K562 (cell line): ENCODE measurements around the gene ABCC6. TPM values are rescaled to one million over a fixed set of nuclear protein-coding genes. Genes with fewer than 3 reads are reported as not detected.
"Not testable (repeated sequence)": the region's sequence is repeated elsewhere in the genome, so short reads cannot be mapped to it uniquely, and the experiment has no call there.

Experiments
- ATAC-seq: fragments of 200-7000 bp; cut with Tn5 transposase; 3 replicates; pipeline ENCODE4 v1.9.1; 2020; ENCODE audit warnings: moderate library complexity
- BruUV-seq: library from RNA; stranded (reverse); fragments of 400-500 nt; replicated peaks from 2 replicates; lab custom pipeline; 2021; lab: Mats Ljungman, UMichigan
- CTCF ChIA-PET: fragments of 300-600 bp; formaldehyde crosslinking; extraction: SDS; loops from one replicate; lab custom pipeline; 2021; ENCODE audit warnings: low intra/inter-chr PET ratio; lab: Yijun Ruan, JAX
- POLR2A ChIA-PET: fragments of 300-600, 350-650 bp; sonication (Branson Sonifier 250); formaldehyde crosslinking; extraction: SDS; loops from one replicate; lab custom pipeline; 2021; ENCODE audit warnings: antibody characterized with exemption, inconsistent platforms; lab: Yijun Ruan, JAX
- DNase-seq, 4 experiments: peaks; one replicate each; pipeline versions ENCODE4 v3.0.0 to v3.0.0-alpha.2; 2011 to 2018; ENCODE audit warnings: low spot score in 3 of 4, mixed read lengths in 3 of 4; ENCODE audit errors: extremely low read depth in 1 of 4
- FAIRE-seq: peaks from 2 replicates; lab custom pipeline; 2011; peaks lifted over from hg19 to GRCh38; lab: Jason Lieb, UNC
- H2AFZ ChIP-seq: 2 replicates; pipeline ENCODE4 v1.6.0; 2011; ENCODE audit warnings: low read depth, low read length, control low read depth, inconsistent platforms
- H3K27ac ChIP-seq: fragments of 200-600 bp; 3 replicates; pipeline ENCODE4 v1.8.0; 2011; ENCODE audit warnings: low read depth, mild to moderate bottlenecking, control low read depth, inconsistent platforms, low read length, moderate library complexity, mixed read lengths; ENCODE audit errors: extremely low read depth
- H3K27me3 ChIP-seq, 2 experiments: fragments of 300-600 bp in 1 of 2; 2 replicates in 1 of 2; 3 replicates in 1 of 2; pipeline versions ENCODE4 v1.6.0 to v1.8.0; 2011; ENCODE audit warnings: inconsistent platforms in 2 of 2, low read length in 2 of 2, mild to moderate bottlenecking in 1 of 2, mixed read lengths in 1 of 2, moderate library complexity in 1 of 2; ENCODE audit not compliant: control insufficient read depth in 2 of 2, insufficient read depth in 2 of 2
- H3K36me3 ChIP-seq: fragments of 300-600 bp; 3 replicates; pipeline ENCODE4 v1.8.0; 2011; ENCODE audit warnings: mild to moderate bottlenecking, low read length, inconsistent platforms; ENCODE audit not compliant: control insufficient read depth, insufficient read depth
- H3K4me1 ChIP-seq, 2 experiments: fragments of 200-600 bp in 1 of 2; replicated peaks in 1 of 2; 2 replicates in 1 of 2; 3 replicates in 1 of 2; pipeline versions ENCODE4 v1.5.1 to v1.8.0; 2011; ENCODE audit warnings: inconsistent platforms in 2 of 2, low read length in 2 of 2, mild to moderate bottlenecking in 1 of 2, mixed read lengths in 1 of 2, moderate library complexity in 1 of 2; ENCODE audit not compliant: control insufficient read depth in 2 of 2, insufficient read depth in 2 of 2
- H3K4me2 ChIP-seq: 2 replicates; pipeline ENCODE4 v1.6.1; 2011; ENCODE audit warnings: low read length, control low read depth, inconsistent platforms, mixed read lengths; ENCODE audit not compliant: insufficient read depth
- H3K4me3 ChIP-seq: fragments of 200-600 bp; sonication (generic), shearing (Covaris generic); 2 replicates; pipeline ENCODE4 v1.5.1; 2016; ENCODE audit warnings: control low read depth, inconsistent platforms
- H3K79me2 ChIP-seq: fragments of 200-600 bp; 3 replicates; pipeline ENCODE4 v1.8.0; 2011; ENCODE audit warnings: low read length, inconsistent platforms; ENCODE audit not compliant: control insufficient read depth, insufficient read depth
- H3K9ac ChIP-seq, 2 experiments: 2 replicates each; pipeline versions ENCODE4 v1.6.0 to v1.6.1; 2011; ENCODE audit warnings: low read depth in 2 of 2, low read length in 2 of 2, control low read depth in 1 of 2, inconsistent platforms in 1 of 2, mild to moderate bottlenecking in 1 of 2, mixed read lengths in 1 of 2; ENCODE audit not compliant: insufficient read depth in 1 of 2
- H3K9me1 ChIP-seq: one replicate; pipeline ENCODE4 v1.6.0; 2011; ENCODE audit warnings: inconsistent platforms, mild to moderate bottlenecking, low read length, moderate library complexity; ENCODE audit not compliant: control insufficient read depth, insufficient read depth
- H3K9me3 ChIP-seq: replicated peaks from 2 replicates; pipeline ENCODE4 v1.5.1; 2011; ENCODE audit warnings: low read depth, low read length, inconsistent platforms; ENCODE audit not compliant: control insufficient read depth, insufficient read depth
- H4K20me1 ChIP-seq: replicated peaks from 2 replicates; pipeline ENCODE4 v1.6.1; 2011; ENCODE audit warnings: low read length, inconsistent platforms, mixed read lengths; ENCODE audit not compliant: control insufficient read depth, insufficient read depth
- HDAC1 ChIP-seq, 2 experiments: fragments of 450-650 bp; IDR thresholded peaks; 2 replicates each; pipeline ENCODE4 v1.6.1; 2016 to 2017; ENCODE audit warnings: inconsistent platforms in 1 of 2, mild to moderate bottlenecking in 1 of 2, moderate library complexity in 1 of 2
- HLTF ChIP-seq: fragments of 450-650 bp; IDR thresholded peaks from 2 replicates; pipeline ENCODE4 v1.6.1; 2016
- OTX1 ChIP-seq: fragments of 450-650 bp; formaldehyde crosslinking; IDR thresholded peaks from 2 replicates; pipeline ENCODE4 v1.4.0; 2022; ENCODE audit warnings: mild to moderate bottlenecking
- RBM22 ChIP-seq: fragments of 200-400 bp; formaldehyde crosslinking; IDR thresholded peaks from 2 replicates; pipeline ENCODE4 v1.6.1; 2018; ENCODE audit warnings: low read length, low read depth; ENCODE audit not compliant: poor library complexity, severe bottlenecking
- WGBS: fragments of 100-300 bp; shearing (Covaris generic); methylation state at CpG from one replicate; pipeline ENCODE4 v1.1.6; 2016; ENCODE audit warnings: low coverage, mixed read lengths; ENCODE audit not compliant: insufficient coverage; ENCODE audit errors: missing lambda C conversion rate; 5-methylcytosine and 5-hydroxymethylcytosine counted together
- in situ Hi-C: fragments of 300-500 bp; cut with MboI; formaldehyde crosslinking; loops from 4 replicates; pipeline ENCODE4 v1.15.0; 2018; ENCODE audit warnings: inconsistent platforms, mixed read lengths
- intact Hi-C: fragments of 100-400 bp; cut with micrococcal nuclease; formaldehyde crosslinking; loops from 2 replicates; pipeline ENCODE4 v1.14.2; 2022
- polyA plus RNA-seq, 8 experiments: library from polyadenylated mRNA; depleted of rRNA in 4 of 8; stranded (reverse) in 5 of 8; unstranded in 3 of 8; fragments of >200 nt; fragmentation: Nextera tagmentation in 2 of 8; fragmentation: Illumina TruSeq in 1 of 8; extraction: Ambion mirVana in 2 of 8; extraction: Trizol in 1 of 8; gene quantifications; 2 replicates each; pipeline versions ENCODE4 v1.2.1 to v1.2.3, GENCODE V29; 2011 to 2014; ENCODE audit warnings: inconsistent platforms in 1 of 8, missing spikeins in 1 of 8
- total RNA-seq, 7 experiments: library from RNA; depleted of rRNA in 6 of 7; stranded (reverse); fragments of >200 nt in 6 of 7; fragmentation: Illumina TruSeq in 2 of 7; extraction: Trizol in 2 of 7; gene quantifications; 2 replicates each; pipeline versions ENCODE4 v1.2.1 to v1.2.3, GENCODE V29; 2011 to 2021; ENCODE audit warnings: low replicate concordance in 1 of 7
- TF ChIP-seq, protein P1 (sequence below): IDR thresholded peaks from 2 replicates; pipeline ENCODE4 v1.6.1; 2016; ENCODE audit warnings: missing genetic modification characterization, missing compliant biosample characterization

Gene ABCC6
- total and polyA plus RNA-seq, 9 of the 15 experiments (the other 6 are each of a cell fraction or from before 2014, with no cell fraction given): 0.03 to 0.46 (median 0.07) TPM; not detected in 4

DNA sequence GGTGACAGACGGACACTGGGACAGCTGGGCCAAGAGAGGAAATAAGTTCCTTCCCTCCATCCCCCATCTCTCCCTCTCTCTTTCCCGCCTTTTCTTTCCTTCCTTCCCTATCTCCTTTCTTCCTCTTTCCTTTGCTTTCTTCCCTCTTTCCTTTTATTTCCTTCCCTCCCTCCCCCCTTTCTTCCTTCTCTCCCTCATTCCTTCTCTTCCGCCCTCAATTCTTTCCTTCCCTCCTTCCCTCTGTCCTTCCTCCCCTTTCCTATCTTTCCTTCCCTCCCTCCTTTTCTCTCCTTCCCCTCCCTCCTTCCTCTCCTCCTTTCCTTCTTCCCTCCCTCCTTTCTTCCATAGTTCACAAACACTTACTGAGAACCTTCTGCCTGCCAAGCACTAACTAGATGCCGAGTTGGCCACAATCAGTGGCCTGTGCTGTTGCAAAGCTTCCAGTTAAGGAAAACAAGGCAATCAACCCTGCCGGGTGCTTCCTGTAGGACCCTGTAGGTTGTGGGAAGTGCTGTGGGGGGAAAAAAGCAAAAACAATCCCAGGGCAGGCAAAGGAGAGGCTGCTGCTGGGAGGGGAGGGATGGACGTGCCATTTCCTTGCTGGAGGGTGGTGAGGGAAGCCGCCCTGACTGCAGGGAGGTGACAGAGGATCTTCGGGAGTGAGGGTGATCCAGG is 31.7 kb downstream of the ABCC6 start:
- H3K9ac ChIP-seq: peak overlapping the region in 1 of 2 experiments; percentile 37; a peak in 2 of 4 replicates
- BruUV-seq: no TSS peak
- TF ChIP-seq RBM22 (no peak), OTX1 (CRISPR knock-in tag) (0 out of 2 replicates have a peak, but pooled peaks have one; percentile 36), HDAC1 (IDR thresholded peaks at IDR 0.05) (peak in 1 of 2 experiments; percentile 56; a peak in 1 of 4 replicates), HLTF (0 out of 2 replicates have a peak, but pooled peaks have one; percentile 28)
- TF ChIP-seq, protein P1, sequence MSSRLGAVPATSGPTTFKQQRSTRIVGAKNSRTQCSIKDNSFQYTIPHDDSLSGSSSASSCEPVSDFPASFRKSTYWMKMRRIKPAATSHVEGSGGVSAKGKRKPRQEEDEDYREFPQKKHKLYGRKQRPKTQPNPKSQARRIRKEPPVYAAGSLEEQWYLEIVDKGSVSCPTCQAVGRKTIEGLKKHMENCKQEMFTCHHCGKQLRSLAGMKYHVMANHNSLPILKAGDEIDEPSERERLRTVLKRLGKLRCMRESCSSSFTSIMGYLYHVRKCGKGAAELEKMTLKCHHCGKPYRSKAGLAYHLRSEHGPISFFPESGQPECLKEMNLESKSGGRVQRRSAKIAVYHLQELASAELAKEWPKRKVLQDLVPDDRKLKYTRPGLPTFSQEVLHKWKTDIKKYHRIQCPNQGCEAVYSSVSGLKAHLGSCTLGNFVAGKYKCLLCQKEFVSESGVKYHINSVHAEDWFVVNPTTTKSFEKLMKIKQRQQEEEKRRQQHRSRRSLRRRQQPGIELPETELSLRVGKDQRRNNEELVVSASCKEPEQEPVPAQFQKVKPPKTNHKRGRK (tag): peak; percentile 71
- no peak for FAIRE-seq
- H3K27me3 ChIP-seq: no peaks in the 10 kb centered on the region; a peak in 1 of 5 replicates
- H3K9me1 ChIP-seq: no peaks in the 10 kb centered on the region
- H3K79me2 ChIP-seq: no peaks in the 10 kb centered on the region
- ChIA-PET POLR2A (no interaction called here), CTCF (interaction anchor here (0.7 kb wide), 1 partner anchor 434 kb away, joined by 3 read pairs; no protein-coding TSS in a partner anchor)
- intact Hi-C loops (loop anchor here (5.0 kb wide), 1 partner anchor 424 kb away; no protein-coding TSS in a partner anchor), in situ Hi-C loops (loop anchor here (5.0 kb wide), 1 partner anchor 414 kb away; no protein-coding TSS in a partner anchor)
- no peak for ATAC-seq
- no peaks in the 10 kb centered on the region for H3K36me3 ChIP-seq
- DNase-seq: no peak
- H3K4me2 ChIP-seq: no peak overlapping the region
- 0 out of 2 replicates have a peak, but pooled peaks cover 4% of the 10 kb centered on the region for H4K20me1 ChIP-seq
- H3K4me1 ChIP-seq: peaks cover 8 to 16% of the 10 kb centered on the region in 2 experiments; a peak in 4 of 5 replicates
- 23% methylated on average over 5 of the region's 8 CpGs for WGBS
- H3K27ac ChIP-seq: no peak overlapping the region
- H2AFZ ChIP-seq: no peak overlapping the region
- H3K9me3 ChIP-seq: no peaks in the 10 kb centered on the region
- no peak overlapping the region for H3K4me3 ChIP-seq

DNA sequence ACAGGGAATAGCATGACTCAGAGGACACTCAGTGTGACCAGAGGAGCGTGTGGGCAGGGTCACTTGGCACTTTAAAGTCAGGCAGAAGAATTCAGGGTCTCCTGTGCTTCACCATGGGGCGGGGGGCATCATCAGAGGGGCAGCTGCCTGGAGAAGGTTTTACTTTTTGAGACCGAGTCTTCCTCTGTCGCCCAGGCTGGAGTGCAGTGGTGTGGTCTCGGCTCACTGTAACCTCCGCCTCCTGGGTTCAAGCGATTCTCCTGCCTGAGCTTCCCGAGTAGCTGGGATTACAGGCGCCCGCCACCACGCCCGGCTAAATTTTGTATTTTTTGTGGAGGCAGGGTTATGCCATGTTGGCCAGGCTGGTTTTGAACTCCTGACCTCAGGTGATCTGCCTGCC is 32.3 kb downstream of the ABCC6 start:
- FAIRE-seq, H3K36me3 ChIP-seq, H2AFZ ChIP-seq, H3K9me1 ChIP-seq, H3K27ac ChIP-seq, POLR2A ChIA-PET, ATAC-seq, H3K79me2 ChIP-seq, H3K9me3 ChIP-seq, H3K9ac ChIP-seq, H3K4me2 ChIP-seq, H4K20me1 ChIP-seq, BruUV-seq, CTCF ChIA-PET, DNase-seq, H3K4me3 ChIP-seq, H3K27me3 ChIP-seq: not testable (repeated sequence)
- WGBS: 62% methylated on average over 8 of the region's 12 CpGs
- in situ Hi-C loops (loop anchor here (5.0 kb wide), 1 partner anchor 414 kb away; no protein-coding TSS in a partner anchor), intact Hi-C loops (loop anchor here (5.0 kb wide), 1 partner anchor 424 kb away; no protein-coding TSS in a partner anchor)
- H3K4me1 ChIP-seq: peaks cover 8 to 16% of the 10 kb centered on the region in 2 experiments; a peak in 4 of 5 replicates
